GM23338 (cell line): ENCODE results near the gene SLC25A20. TPM values are rescaled to one million over a fixed set of nuclear protein-coding genes. Genes with fewer than 3 reads are reported as not detected.

Experiments used
- ATAC-seq: fragments of 200-7000 bp; cut with Tn5 transposase; 3 replicates; pipeline ENCODE4 v1.9.1; 2020
- DNase-seq: peaks from one replicate; pipeline ENCODE4 v3.0.0-alpha.2; 2015; ENCODE audit warnings: low spot score
- H2AFZ ChIP-seq: fragments of 200-600 bp; sonication (generic); 2 replicates; pipeline ENCODE4 v1.8.0; 2016; ENCODE audit warnings: antibody characterized with exemption, mild to moderate bottlenecking, moderate library complexity
- H3F3A ChIP-seq: fragments of 200-600 bp; sonication (generic); replicated peaks from 2 replicates; pipeline ENCODE4 v1.8.0; 2017; ENCODE audit warnings: antibody characterized with exemption, mixed run types, low read depth
- H3K27ac ChIP-seq: fragments of 200-600 bp; sonication (generic); 2 replicates; pipeline ENCODE4 v1.6.1; 2016; ENCODE audit warnings: low read depth
- H3K27me3 ChIP-seq: fragments of 200-600 bp; sonication (generic); 2 replicates; pipeline ENCODE4 v1.8.0; 2016; ENCODE audit warnings: mild to moderate bottlenecking, mixed run types, moderate library complexity; ENCODE audit not compliant: insufficient read depth
- H3K36me3 ChIP-seq: fragments of 200-600 bp; sonication (generic); 2 replicates; pipeline ENCODE4 v1.8.0; 2016; ENCODE audit warnings: mild to moderate bottlenecking; ENCODE audit not compliant: insufficient read depth
- H3K4me1 ChIP-seq: fragments of 200-600 bp; sonication (generic); 2 replicates; pipeline ENCODE4 v1.8.0; 2016; ENCODE audit warnings: mild to moderate bottlenecking, moderate library complexity; ENCODE audit not compliant: insufficient read depth
- H3K4me2 ChIP-seq: fragments of 200-600 bp; sonication (generic); 2 replicates; pipeline ENCODE4 v1.7.1; 2017; ENCODE audit warnings: mixed run types
- H3K4me3 ChIP-seq: fragments of 200-600 bp; sonication (generic); 2 replicates; pipeline ENCODE4 v1.6.1; 2016; ENCODE audit warnings: mixed run types
- H3K79me2 ChIP-seq: fragments of 200-600 bp; sonication (generic); replicated peaks from 2 replicates; pipeline ENCODE4 v1.8.0; 2017; ENCODE audit warnings: mild to moderate bottlenecking; ENCODE audit not compliant: insufficient read depth
- H3K9me2 ChIP-seq: fragments of 200-600 bp; sonication (generic); 2 replicates; pipeline ENCODE4 v1.8.0; 2017; ENCODE audit not compliant: insufficient read depth
- H4K20me1 ChIP-seq: fragments of 200-600 bp; sonication (generic); replicated peaks from 2 replicates; pipeline ENCODE4 v1.8.0; 2017; ENCODE audit warnings: mild to moderate bottlenecking; ENCODE audit not compliant: insufficient read depth
- H3K27ac Mint-ChIP-seq: 2 replicates; pipeline ENCODE4 v1.8.0; 2020; ENCODE audit warnings: inconsistent platforms, mild to moderate bottlenecking, moderate library complexity, mixed read lengths
- H3K27me3 Mint-ChIP-seq: 3 replicates; pipeline ENCODE4 v1.8.0; 2022; ENCODE audit warnings: low read depth, mild to moderate bottlenecking, moderate library complexity, mixed read lengths, inconsistent platforms; ENCODE audit not compliant: insufficient read depth, poor library complexity
- H3K36me3 Mint-ChIP-seq: 3 replicates; pipeline ENCODE4 v1.8.0; 2021; ENCODE audit warnings: low read depth, mild to moderate bottlenecking, inconsistent platforms, moderate library complexity, mixed read lengths
- H3K4me1 Mint-ChIP-seq: 3 replicates; pipeline ENCODE4 v1.8.0; 2020; ENCODE audit warnings: mild to moderate bottlenecking, inconsistent platforms, mixed read lengths
- H3K4me3 Mint-ChIP-seq: 3 replicates; pipeline ENCODE4 v1.8.0; 2021; ENCODE audit warnings: moderate library complexity, mild to moderate bottlenecking, inconsistent platforms, mixed read lengths
- H3K9me3 Mint-ChIP-seq: 3 replicates; pipeline ENCODE4 v1.8.0; 2020; ENCODE audit warnings: moderate library complexity, mild to moderate bottlenecking, inconsistent platforms, mixed read lengths
- CREB1 ChIP-seq: fragments of 250-450 bp; sonication (Bioruptor Pico); IDR thresholded peaks from 2 replicates; pipeline ENCODE4 v1.5.0; 2020; ENCODE audit warnings: low read depth, mild to moderate bottlenecking, moderate library complexity
- CTCF ChIP-seq, 2 experiments: fragments of 200-600 bp in 1 of 2; sonication (generic) in 1 of 2; conservative IDR thresholded peaks; 2 replicates each; pipeline versions ENCODE4 v1.5.1 to v1.6.1; 2016 to 2017; ENCODE audit warnings: antibody characterized with exemption in 2 of 2, low read depth in 2 of 2, mild to moderate bottlenecking in 2 of 2, moderate library complexity in 1 of 2
- ETS1 ChIP-seq: IDR thresholded peaks from 2 replicates; pipeline ENCODE4 v1.6.1; 2016; ENCODE audit warnings: antibody characterized with exemption
- EZH2 ChIP-seq: fragments of 200-600 bp; sonication (generic); IDR thresholded peaks from one replicate; pipeline ENCODE4 v1.8.0; 2017; ENCODE audit warnings: antibody characterized with exemption, mild to moderate bottlenecking, low read depth; ENCODE audit not compliant: unreplicated experiment
- EZH2phosphoT487 ChIP-seq: fragments of 200-600 bp; sonication (generic); IDR thresholded peaks from one replicate; pipeline ENCODE4 v1.8.1; 2018; ENCODE audit warnings: antibody characterized with exemption; ENCODE audit not compliant: unreplicated experiment
- NANOG ChIP-seq: IDR thresholded peaks from 2 replicates; pipeline ENCODE4 v1.6.1; 2016; ENCODE audit warnings: antibody characterized with exemption, borderline replicate concordance
- REST ChIP-seq: IDR thresholded peaks from one replicate; pipeline ENCODE4 v1.6.1; 2018; ENCODE audit warnings: antibody characterized with exemption; ENCODE audit not compliant: unreplicated experiment
- STAT1 ChIP-seq: IDR thresholded peaks from one replicate; pipeline ENCODE4 v1.6.1; 2016; ENCODE audit warnings: antibody characterized with exemption; ENCODE audit not compliant: unreplicated experiment
- ZNF114 ChIP-seq: fragments of 250-450 bp; sonication (Bioruptor Pico); IDR thresholded peaks from 2 replicates; pipeline ENCODE4 v1.5.0; 2020; ENCODE audit warnings: mild to moderate bottlenecking, moderate library complexity
- ZNF331 ChIP-seq: fragments of 250-450 bp; sonication (Bioruptor Pico); IDR thresholded peaks from 2 replicates; pipeline ENCODE4 v1.5.0; 2020; ENCODE audit warnings: low read depth, mild to moderate bottlenecking, moderate library complexity
- ZNF462 ChIP-seq: fragments of 250-450 bp; sonication (Bioruptor Pico); IDR thresholded peaks from 2 replicates; pipeline ENCODE4 v1.5.0; 2020; ENCODE audit warnings: mild to moderate bottlenecking, moderate library complexity
- polyA plus RNA-seq: library from polyadenylated mRNA; unstranded; fragments of >200 nt; fragmentation: Nextera tagmentation; extraction: Ambion mirVana; gene quantifications from 2 replicates; pipeline ENCODE4 v1.2.1, GENCODE V29; 2016
- total RNA-seq: library from RNA; depleted of rRNA; stranded (reverse); fragments of >200 nt; shearing (Covaris generic); gene quantifications from 2 replicates; pipeline ENCODE4 v1.2.3, GENCODE V29; 2014

SLC25A20 gene
- total and polyA plus RNA-seq, 2 experiments from 2014 or later = 3.0 to 4.3 TPM

GRCh38 chr3:48896936-48897335, 1.7 kb downstream of the SLC25A20 start (continued):
- TF ChIP-seq CTCF (conservative IDR thresholded peaks at IDR 0.05; ENCODE audit: low read depth in 2 of 2) (no peak), ZNF331 (no peak), ZNF114 (no peak), REST (no peak), STAT1 (no peak), NANOG (no peak), EZH2 (no peak), ETS1 (no peak), CREB1 (CRISPR knock-in tag) (no peak), EZH2phosphoT487 (no peak)

GRCh38 chr3:48894516-48894915, 4.2 kb downstream of the SLC25A20 start:
- Histone ChIP-seq H3K36me3 (no peaks in the 10 kb centered on the region), H3K4me3 (no peak overlapping the region), H3K4me2 (no peak overlapping the region), H3F3A (no peaks in the 10 kb centered on the region), H3K79me2 (no peaks in the 10 kb centered on the region), H3K9me2 (no peaks in the 10 kb centered on the region), H2AFZ (no peak overlapping the region), H3K4me1 (no peaks in the 10 kb centered on the region; the same call in 1 of the 2 replicates), H3K27ac (no peak overlapping the region), H4K20me1 (no peaks in the 10 kb centered on the region), H3K27me3 (0 out of 2 replicates have a peak, but pooled peaks cover 7% of the 10 kb centered on the region)
- ATAC-seq = no peak
- H3K36me3 Mint-ChIP-seq = no peaks in the 10 kb centered on the region
- H3K27ac Mint-ChIP-seq = no peak overlapping the region
- no peak overlapping the region for H3K4me3 Mint-ChIP-seq
- peaks cover 14% of the 10 kb centered on the region for H3K4me1 Mint-ChIP-seq
- peaks cover 21% of the 10 kb centered on the region for H3K27me3 Mint-ChIP-seq
- DNase-seq = no peak
- no peaks in the 10 kb centered on the region for H3K9me3 Mint-ChIP-seq
- TF ChIP-seq STAT1 (no peak), CTCF (conservative IDR thresholded peaks at IDR 0.05; ENCODE audit: low read depth in 2 of 2) (no peak), ZNF462 (CRISPR knock-in tag) (no peak)
